CD4-positive, alpha-beta T cell treated with Interleukin-4 for 1 hour (primary cell): ENCODE measurements around the gene TNNI3K.

ENCODE experiments used
- DNase-seq, 2 donors: peaks; one replicate each; pipeline ENCODE4 v3.0.0-alpha.2; 2020 to 2022

The TNNI3K gene

DNA sequence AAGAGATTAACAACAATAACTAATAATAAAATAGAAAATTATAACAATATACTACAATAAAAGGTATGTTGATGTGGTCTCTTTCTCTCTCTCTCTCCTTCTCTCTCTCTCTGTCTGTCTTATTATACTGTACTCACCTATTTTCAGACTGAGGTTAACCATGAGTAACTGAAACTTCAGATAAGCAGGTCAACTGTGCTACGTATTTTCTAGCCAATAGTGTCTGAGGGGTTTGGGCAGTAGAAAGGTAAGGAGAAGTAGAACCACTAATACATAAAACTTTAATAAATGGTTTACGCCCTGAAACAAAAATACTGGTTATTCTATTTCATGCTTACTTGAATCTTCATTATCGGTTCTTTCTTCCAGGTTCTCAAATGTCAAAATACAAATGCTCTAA lies 348.2 kb downstream of the TNNI3K start:
- DNase-seq = no peak

DNA sequence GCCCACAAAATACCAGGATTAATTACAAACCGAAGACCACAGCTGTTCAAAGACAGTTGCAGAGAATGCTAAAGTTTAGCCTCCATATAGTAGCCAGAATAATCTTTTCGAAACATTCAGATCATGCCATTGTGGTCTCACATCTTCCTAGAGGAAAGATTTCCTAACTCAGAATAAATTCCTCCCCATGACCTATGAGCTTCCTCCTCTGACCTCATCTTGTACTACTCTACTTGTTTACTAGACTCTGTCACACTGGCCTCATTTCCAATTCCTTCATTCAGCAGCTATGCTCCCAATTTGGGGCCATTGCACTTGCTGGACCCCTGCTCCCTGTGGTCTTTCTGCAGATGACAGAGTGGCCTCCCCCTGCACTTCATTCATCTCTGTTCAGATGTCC lies 349.0 kb downstream of the TNNI3K start:
- DNase-seq = no peak

DNA sequence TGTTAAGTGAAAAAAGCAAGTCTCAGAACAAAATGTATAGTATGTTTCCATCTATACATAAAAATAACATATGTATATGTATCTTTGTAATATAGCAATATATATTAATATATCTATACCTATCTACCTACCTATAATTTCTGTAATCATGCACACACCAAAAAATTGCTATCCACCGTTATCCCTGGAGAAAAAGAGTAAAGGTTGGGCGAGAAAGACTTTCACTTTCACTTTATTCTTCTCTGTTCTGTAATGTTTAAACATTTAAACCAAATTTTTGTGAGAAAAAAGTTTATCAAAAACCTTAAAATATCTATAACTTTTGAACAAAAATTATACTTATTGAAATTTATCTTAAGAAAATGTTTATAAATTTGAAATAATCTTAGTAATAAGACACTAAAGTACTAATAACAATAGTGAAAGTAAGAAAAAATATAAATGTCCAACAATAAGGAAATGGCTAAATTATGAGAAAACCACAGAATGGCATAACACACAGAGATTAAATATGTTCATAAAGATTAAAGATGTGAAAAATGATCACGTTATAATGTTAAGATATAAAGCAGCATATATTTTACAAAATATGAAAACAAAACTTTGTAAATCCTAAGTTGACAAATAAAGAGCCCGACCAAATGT lies 351.2 kb downstream of the TNNI3K start:
- no peak for DNase-seq

DNA sequence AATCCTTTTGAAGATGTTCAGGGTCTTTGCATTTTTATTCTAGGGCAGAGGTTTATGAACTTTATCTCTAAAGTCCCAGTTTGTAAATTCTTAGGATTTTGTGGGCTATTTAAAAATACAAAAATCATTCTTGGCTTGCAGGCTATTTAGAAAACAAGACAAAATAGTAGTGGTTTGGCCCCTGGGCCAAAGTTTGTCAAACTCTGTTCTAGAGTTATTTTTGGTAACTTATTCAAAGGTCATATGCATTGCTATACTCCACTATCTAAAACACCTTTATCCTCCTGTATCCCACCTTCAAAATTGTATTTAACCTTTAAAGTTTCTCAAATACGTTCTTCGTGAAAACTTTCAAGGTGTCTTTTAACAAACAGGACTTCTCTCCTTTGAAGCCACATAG lies 352.7 kb downstream of the TNNI3K start:
- no peak for DNase-seq

DNA sequence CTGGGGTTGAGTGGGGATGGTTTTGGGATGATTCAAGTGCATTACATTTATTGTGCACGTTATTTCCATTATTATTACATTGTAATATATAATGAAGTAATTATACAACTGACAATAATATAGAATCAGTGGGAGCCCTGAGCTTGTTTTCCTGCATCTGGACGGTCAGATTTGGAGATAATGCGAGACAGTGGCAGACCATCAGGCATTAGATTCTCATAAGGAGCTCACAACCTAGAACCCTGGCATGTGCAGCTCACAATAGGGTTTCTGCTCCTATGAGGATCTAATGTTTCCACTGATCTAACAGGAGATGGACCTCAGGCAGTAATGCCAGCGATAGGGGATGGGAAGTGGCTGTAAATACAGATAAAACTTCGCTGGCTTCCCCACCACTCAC lies 355.1 kb downstream of the TNNI3K start:
- DNase-seq = no peak

DNA sequence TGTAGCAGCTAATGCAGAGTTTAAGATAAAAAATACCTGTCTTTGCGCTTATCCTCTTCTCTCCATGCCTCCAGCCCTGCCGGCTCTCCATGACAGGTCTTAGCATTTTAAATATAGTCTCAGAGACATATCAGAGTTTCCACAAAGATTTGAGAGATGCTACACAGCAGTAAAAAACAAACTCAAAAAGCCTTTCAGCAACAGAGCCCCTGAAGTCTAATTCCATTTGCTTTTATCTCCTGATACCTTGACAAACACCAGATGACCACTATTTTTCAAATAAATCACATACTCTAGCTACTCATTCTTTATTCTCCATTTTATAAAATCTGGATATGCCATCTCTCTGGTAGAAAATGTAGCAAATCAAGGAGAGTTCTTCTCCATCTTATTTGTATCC lies 356.8 kb downstream of the TNNI3K start:
- no peak for DNase-seq

DNA sequence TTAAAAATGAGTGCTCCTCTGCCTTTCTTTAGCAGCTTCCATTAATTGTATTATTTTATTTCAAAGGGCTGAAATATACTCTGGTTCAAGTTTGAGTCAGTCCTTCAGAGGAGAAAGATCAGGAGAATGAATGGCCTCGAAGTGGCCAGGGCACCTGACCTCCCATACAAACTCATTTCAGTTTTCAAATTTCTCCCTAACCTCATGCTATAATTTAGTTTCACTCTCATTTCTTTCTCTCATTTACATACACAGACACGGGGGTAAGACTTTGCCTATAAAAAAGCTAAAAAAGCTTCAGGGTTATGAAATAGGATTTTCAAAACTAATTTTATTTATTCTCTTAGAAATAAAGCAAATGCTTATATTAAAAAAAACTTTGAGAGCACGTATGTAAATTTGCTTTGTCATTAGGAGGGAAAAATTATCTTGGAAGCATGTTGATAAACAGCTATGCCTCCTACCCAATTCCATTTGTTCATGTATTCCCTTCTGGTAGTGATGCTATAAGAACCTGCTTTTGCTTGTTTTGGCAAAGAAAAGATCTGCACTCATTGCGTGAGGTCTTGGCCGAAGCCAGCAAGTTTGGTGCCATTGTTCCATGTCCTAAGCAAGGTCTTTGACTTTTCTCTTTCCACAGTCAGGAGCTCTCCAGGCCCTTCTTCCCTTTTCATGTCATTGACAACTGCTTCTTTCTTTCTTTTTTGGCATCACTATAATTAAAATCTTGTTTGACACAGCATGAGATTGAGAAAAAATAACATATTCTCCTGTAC lies 357.6 kb downstream of the TNNI3K start:
- no peak for DNase-seq
